GM12874 (cell line): ENCODE results near the gene TIAM2.

Source experiments
- CTCF ChIP-seq: IDR thresholded peaks from 2 replicates; pipeline ENCODE4 v1.5.1; 2011; ENCODE audit warnings: low read depth, mild to moderate bottlenecking, control low read depth, low read length, moderate library complexity; ENCODE audit not compliant: insufficient read depth

The TIAM2 gene

GRCh38 chr6:154995254-154996015 is at the start of gene TIAM2:
TIAM2 (plus strand) TSS chr6:154995315; CDS start chr6:155129224, 133,909 bp downstream.
- no peak for TF ChIP-seq CTCF

- TF ChIP-seq CTCF, result no peak
Measured at GRCh38 chr6:154950979-154951344, 44.2 kb upstream of the TIAM2 start.

GRCh38 chr6:154951345-154952200 is 43.5 kb upstream of the TIAM2 start:
- no peak for TF ChIP-seq CTCF

GRCh38 chr6:154953644-154954043 is 41.5 kb upstream of the TIAM2 start:
- no peak for TF ChIP-seq CTCF

- TF ChIP-seq CTCF, result no peak
Measured at GRCh38 chr6:154954347-154954746, 40.8 kb upstream of the TIAM2 start.

GRCh38 chr6:154956771-154957522 is 38.2 kb upstream of the TIAM2 start:
- no peak for TF ChIP-seq CTCF

- TF ChIP-seq CTCF, result no peak
Measured at GRCh38 chr6:154958469-154958868, 36.6 kb upstream of the TIAM2 start.
